Left renal cortex interstitium (tissue), 4 donors: ENCODE measurements around the gene API5. TPM values are rescaled to one million over a fixed set of nuclear protein-coding genes. Genes with fewer than 3 reads are reported as not detected.
A peak's percentile ranks its signal among the peaks of the same experiment; 100 is the strongest.

Experiments used
- DNase-seq, 4 donors: peaks; one replicate each; pipeline ENCODE4 v3.0.0-alpha.2; 2013; ENCODE audit warnings: low read depth in 4 of 4, low spot score in 2 of 4, missing footprints in 1 of 4
- polyA plus RNA-seq, 4 donors: library from polyadenylated mRNA; unstranded; fragments of 120-200 nt; gene quantifications; one replicate each; pipeline ENCODE4 v1.2.1, GENCODE V29; 2013; ENCODE audit not compliant: insufficient read length in 4 of 4

API5 gene
- polyA plus RNA-seq, 4 donors, result 108 to 127 (median 115) TPM

- peak; percentile 74 to 87 (median 79) for DNase-seq
These were observed 47.1 kb downstream of the API5 start, which contains the start of gene TTC17 for GRCh38 chr11:43358801-43359421. Gene TTC17 (plus strand): TSS chr11:43358920. CDS start chr11:43358955, 35 bp downstream.

GRCh38 chr11:43359422-43359818, 47.6 kb downstream of the API5 start:
- DNase-seq, result peak in 3 of 4 donors; percentile 11 to 34 (median 15)

GRCh38 chr11:43360361-43361032, 48.7 kb downstream of the API5 start:
- peak in 1 of 4 donors; percentile 4 for DNase-seq

- no peak for DNase-seq
These were observed 54.9 kb downstream of the API5 start for GRCh38 chr11:43366677-43367076.

- no peak for DNase-seq
These were observed 55.8 kb downstream of the API5 start for GRCh38 chr11:43367382-43368178.

- no peak for DNase-seq
These were observed 64.3 kb downstream of the API5 start for GRCh38 chr11:43376065-43376464.

- DNase-seq, result no peak
These were observed 64.8 kb downstream of the API5 start for GRCh38 chr11:43376594-43376993.

- no peak for DNase-seq
These were observed 65.6 kb downstream of the API5 start for GRCh38 chr11:43377389-43377788.

GRCh38 chr11:43378897-43379296, 67.1 kb downstream of the API5 start:
- DNase-seq, result no peak

- no peak for DNase-seq
These were observed 70.0 kb downstream of the API5 start for GRCh38 chr11:43381802-43382201.

GRCh38 chr11:43382614-43383013, 70.8 kb downstream of the API5 start:
- DNase-seq, result no peak

- no peak for DNase-seq
These were observed 72.6 kb downstream of the API5 start for GRCh38 chr11:43384393-43384792.

GRCh38 chr11:43392713-43393112, 80.9 kb downstream of the API5 start:
- no peak for DNase-seq

- no peak for DNase-seq
These were observed 82.1 kb downstream of the API5 start for GRCh38 chr11:43393765-43394355.

Other genes starting within 250 kb of the API5 start
- 100 to 1,000 TPM in 2 of 4 donors, 10 to 100 TPM in 2; 79.4 to 191 (median 126) TPM for gene TTC17, start 46.9 kb downstream of the API5 start, polyA plus RNA-seq